ENCODE data around the gene XK. TPM values are rescaled to one million over a fixed set of nuclear protein-coding genes. Genes with fewer than 3 reads are reported as not detected.

Gene XK
- total RNA-seq, 1 donor from 2014 or later: 0.25 TPM

GRCh38 chrX:37684426-37684825 is 1.2 kb upstream of the XK start:
- Histone ChIP-seq H4K20me1 (ENCODE audit: insufficient read depth, low read length) (no peaks in the 10 kb centered on the region), H3K27me3 (ENCODE audit: insufficient read depth, low read length) (no peaks in the 10 kb centered on the region), H2AFZ (ENCODE audit: low read depth, low read length) (no peak overlapping the region), H3K79me2 (ENCODE audit: insufficient read depth, low read length) (no peaks in the 10 kb centered on the region), H3K4me3 (ENCODE audit: insufficient read depth, low read depth, low read length) (no peak overlapping the region), H3K9me3 (ENCODE audit: insufficient read depth, low read depth, low read length) (no peaks in the 10 kb centered on the region), H3K36me3 (ENCODE audit: insufficient read depth, low read length) (no peaks in the 10 kb centered on the region), H3K27ac (ENCODE audit: low read depth, low read length) (no peak overlapping the region), H3K4me2 (ENCODE audit: low read length) (no peak overlapping the region), H3K9ac (ENCODE audit: low read length) (no peak overlapping the region), H3K4me1 (ENCODE audit: insufficient read depth, low read length) (peaks cover 2% of the 10 kb centered on the region)
- no peak overlapping the region for H3K27ac Mint-ChIP-seq (ENCODE audit: unreplicated experiment)
- no peak for FAIRE-seq
- H3K4me3 Mint-ChIP-seq (ENCODE audit: unreplicated experiment): no peak overlapping the region
- no peaks in the 10 kb centered on the region for H3K4me1 Mint-ChIP-seq (ENCODE audit: low read depth, unreplicated experiment)
- no peak for DNase-seq (ENCODE audit: low read depth)
- no peaks in the 10 kb centered on the region for H3K27me3 Mint-ChIP-seq (ENCODE audit: low read depth, unreplicated experiment)
- no peaks in the 10 kb centered on the region for H3K36me3 Mint-ChIP-seq (ENCODE audit: low read depth, unreplicated experiment)
- TF ChIP-seq EZH2 (IDR thresholded peaks at IDR 0.05; ENCODE audit: insufficient read depth, low read length): no peak
- TF ChIP-seq, protein P1, sequence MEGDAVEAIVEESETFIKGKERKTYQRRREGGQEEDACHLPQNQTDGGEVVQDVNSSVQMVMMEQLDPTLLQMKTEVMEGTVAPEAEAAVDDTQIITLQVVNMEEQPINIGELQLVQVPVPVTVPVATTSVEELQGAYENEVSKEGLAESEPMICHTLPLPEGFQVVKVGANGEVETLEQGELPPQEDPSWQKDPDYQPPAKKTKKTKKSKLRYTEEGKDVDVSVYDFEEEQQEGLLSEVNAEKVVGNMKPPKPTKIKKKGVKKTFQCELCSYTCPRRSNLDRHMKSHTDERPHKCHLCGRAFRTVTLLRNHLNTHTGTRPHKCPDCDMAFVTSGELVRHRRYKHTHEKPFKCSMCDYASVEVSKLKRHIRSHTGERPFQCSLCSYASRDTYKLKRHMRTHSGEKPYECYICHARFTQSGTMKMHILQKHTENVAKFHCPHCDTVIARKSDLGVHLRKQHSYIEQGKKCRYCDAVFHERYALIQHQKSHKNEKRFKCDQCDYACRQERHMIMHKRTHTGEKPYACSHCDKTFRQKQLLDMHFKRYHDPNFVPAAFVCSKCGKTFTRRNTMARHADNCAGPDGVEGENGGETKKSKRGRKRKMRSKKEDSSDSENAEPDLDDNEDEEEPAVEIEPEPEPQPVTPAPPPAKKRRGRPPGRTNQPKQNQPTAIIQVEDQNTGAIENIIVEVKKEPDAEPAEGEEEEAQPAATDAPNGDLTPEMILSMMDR (IDR thresholded peaks at IDR 0.05; ENCODE audit: insufficient read depth, low read depth, low read length): no peak
- H3K9me3 Mint-ChIP-seq (ENCODE audit: unreplicated experiment): no peaks in the 10 kb centered on the region

DNA sequence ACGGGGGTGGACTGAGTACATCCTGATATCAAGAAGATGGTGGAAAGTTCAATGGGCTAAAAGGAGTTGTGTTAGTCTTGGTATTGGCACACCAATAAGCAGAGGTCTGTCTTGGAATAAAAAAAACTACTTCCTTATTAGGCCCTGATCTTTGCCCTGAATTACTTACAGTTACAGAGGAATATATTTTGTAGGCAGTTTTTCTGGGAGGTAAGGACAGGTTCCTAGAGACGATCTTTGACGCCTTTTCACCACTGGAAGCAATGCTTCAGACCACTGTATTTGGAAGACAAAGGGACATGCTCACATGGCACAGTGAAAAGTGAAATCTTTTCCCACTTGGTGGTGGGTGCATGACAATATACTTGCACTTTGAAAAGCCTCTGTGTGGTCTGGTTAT is 618 bp upstream of the XK start:
- no peak overlapping the region for H3K9ac ChIP-seq (ENCODE audit: low read length)
- peak; percentile 23 for FAIRE-seq
- no peak overlapping the region for H2AFZ ChIP-seq (ENCODE audit: low read depth, low read length)
- peaks cover 2% of the 10 kb centered on the region for H3K4me1 ChIP-seq (ENCODE audit: insufficient read depth, low read length)
- no peaks in the 10 kb centered on the region for H3K36me3 Mint-ChIP-seq (ENCODE audit: low read depth, unreplicated experiment)
- peak overlapping the region; percentile 53 for H3K27ac Mint-ChIP-seq (ENCODE audit: unreplicated experiment)
- no peaks in the 10 kb centered on the region for H3K79me2 ChIP-seq (ENCODE audit: insufficient read depth, low read length)
- TF ChIP-seq EZH2 (IDR thresholded peaks at IDR 0.05; ENCODE audit: insufficient read depth, low read length): no peak
- TF ChIP-seq, protein P1 (IDR thresholded peaks at IDR 0.05; ENCODE audit: insufficient read depth, low read depth, low read length): no peak
- no peak overlapping the region for H3K27ac ChIP-seq (ENCODE audit: low read depth, low read length)
- H3K4me3 Mint-ChIP-seq (ENCODE audit: unreplicated experiment): peak overlapping the region; percentile 54
- no peaks in the 10 kb centered on the region for H3K27me3 Mint-ChIP-seq (ENCODE audit: low read depth, unreplicated experiment)
- H3K4me1 Mint-ChIP-seq (ENCODE audit: low read depth, unreplicated experiment): no peaks in the 10 kb centered on the region
- no peaks in the 10 kb centered on the region for H3K36me3 ChIP-seq (ENCODE audit: insufficient read depth, low read length)
- H3K9me3 Mint-ChIP-seq (ENCODE audit: unreplicated experiment): no peaks in the 10 kb centered on the region
- H3K9me3 ChIP-seq (ENCODE audit: insufficient read depth, low read depth, low read length): no peaks in the 10 kb centered on the region
- peak overlapping the region; percentile 85 for H3K4me2 ChIP-seq (ENCODE audit: low read length)
- H3K4me3 ChIP-seq (ENCODE audit: insufficient read depth, low read depth, low read length): no peak overlapping the region
- no peaks in the 10 kb centered on the region for H4K20me1 ChIP-seq (ENCODE audit: insufficient read depth, low read length)
- no peaks in the 10 kb centered on the region for H3K27me3 ChIP-seq (ENCODE audit: insufficient read depth, low read length)
- DNase-seq (ENCODE audit: low read depth): no peak

- H3K36me3 Mint-ChIP-seq (ENCODE audit: low read depth, unreplicated experiment): no peaks in the 10 kb centered on the region
- no peak overlapping the region for H3K27ac ChIP-seq (ENCODE audit: low read depth, low read length)
- no peaks in the 10 kb centered on the region for H3K27me3 Mint-ChIP-seq (ENCODE audit: low read depth, unreplicated experiment)
- H3K4me1 Mint-ChIP-seq (ENCODE audit: low read depth, unreplicated experiment): no peaks in the 10 kb centered on the region
- H3K4me3 Mint-ChIP-seq (ENCODE audit: unreplicated experiment): peak overlapping the region; percentile 72
- H3K9ac ChIP-seq (ENCODE audit: low read length): no peak overlapping the region
- H3K4me3 ChIP-seq (ENCODE audit: insufficient read depth, low read depth, low read length): peak overlapping the region; percentile 44
- no peaks in the 10 kb centered on the region for H3K36me3 ChIP-seq (ENCODE audit: insufficient read depth, low read length)
- no peak for DNase-seq (ENCODE audit: low read depth)
- peaks cover 2% of the 10 kb centered on the region for H3K4me1 ChIP-seq (ENCODE audit: insufficient read depth, low read length)
- TF ChIP-seq, protein P1 (IDR thresholded peaks at IDR 0.05; ENCODE audit: insufficient read depth, low read depth, low read length): no peak
- no peak for TF ChIP-seq EZH2 (IDR thresholded peaks at IDR 0.05; ENCODE audit: insufficient read depth, low read length)
- H3K27ac Mint-ChIP-seq (ENCODE audit: unreplicated experiment): no peak overlapping the region
- peak overlapping the region; percentile 83 for H2AFZ ChIP-seq (ENCODE audit: low read depth, low read length)
- H3K4me2 ChIP-seq (ENCODE audit: low read length): peak overlapping the region; percentile 85
- no peaks in the 10 kb centered on the region for H3K79me2 ChIP-seq (ENCODE audit: insufficient read depth, low read length)
- no peaks in the 10 kb centered on the region for H3K9me3 ChIP-seq (ENCODE audit: insufficient read depth, low read depth, low read length)
- FAIRE-seq: no peak
- no peaks in the 10 kb centered on the region for H3K9me3 Mint-ChIP-seq (ENCODE audit: unreplicated experiment)
- H4K20me1 ChIP-seq (ENCODE audit: insufficient read depth, low read length): no peaks in the 10 kb centered on the region
- H3K27me3 ChIP-seq (ENCODE audit: insufficient read depth, low read length): no peaks in the 10 kb centered on the region
These were observed 891 bp downstream of the XK start for GRCh38 chrX:37686369-37686995.

All from astrocyte (in vitro differentiated cells and primary cell).